Large intestine (tissue), 12 donors: ENCODE measurements around the gene LRFN2. TPM values are rescaled to one million over a fixed set of nuclear protein-coding genes. Genes with fewer than 3 reads are reported as not detected.
A peak's percentile ranks its signal among the peaks of the same experiment; 100 is the strongest.

Experiments used
- DNase-seq, 2 donors: peaks; one replicate each; pipeline versions ENCODE4 v3.0.0 to v3.0.0-alpha.2; 2013
- H3K27ac ChIP-seq: one replicate; pipeline ENCODE4 v1.5.1; 2013; ENCODE audit warnings: low read length
- H3K27me3 ChIP-seq: 2 replicates; pipeline ENCODE4 v1.6.1; 2013; ENCODE audit warnings: low read length; ENCODE audit not compliant: control insufficient read depth, insufficient read depth
- H3K36me3 ChIP-seq: 2 replicates; pipeline ENCODE4 v1.6.1; 2013; ENCODE audit warnings: low read length; ENCODE audit not compliant: control insufficient read depth, insufficient read depth
- H3K4me1 ChIP-seq: one replicate; pipeline ENCODE4 v1.6.1; 2013; ENCODE audit warnings: low read length; ENCODE audit not compliant: control insufficient read depth, insufficient read depth
- H3K4me3 ChIP-seq: one replicate; pipeline ENCODE4 v1.5.1; 2013; ENCODE audit warnings: low read length
- H3K9me3 ChIP-seq: one replicate; pipeline ENCODE4 v1.6.1; 2013; ENCODE audit warnings: mild to moderate bottlenecking, low read depth, low read length, moderate library complexity; ENCODE audit not compliant: control insufficient read depth
- WGBS: methylation state at CpG from one replicate; pipeline ENCODE4 v1.1.5; 2013; ENCODE audit warnings: low lambda C conversion rate; ENCODE audit not compliant: insufficient coverage; 5-methylcytosine and 5-hydroxymethylcytosine counted together
- long read RNA-seq, 11 donors: transcript quantifications; one replicate each; lab custom pipeline, GENCODE V29; 2026
- polyA plus RNA-seq: library from polyadenylated mRNA; unstranded; fragments of 120-200 nt; gene quantifications from one replicate; pipeline ENCODE4 v1.2.1, GENCODE V29; 2013

LRFN2 gene
- polyA plus RNA-seq = 0.76 TPM
- long read RNA-seq, donor 1 = 0 reads
- long read RNA-seq, donor 2 = 0 reads
- long read RNA-seq, donor 3 = 0 reads
- long read RNA-seq, donor 4 = 0 reads
- long read RNA-seq, donor 5, partial matches to known transcripts = 0 of 1 reads
- long read RNA-seq, donor 5, other reads (novel, unspliced or antisense) = 0 of 1 reads
- long read RNA-seq, donor 6 = 0 reads
- long read RNA-seq, donor 7 = 0 reads
- long read RNA-seq, donor 8 = 0 reads
- long read RNA-seq, donor 9 = 0 reads
- long read RNA-seq, donor 10 = 0 reads
- long read RNA-seq, donor 11 = 0 reads

- no CpG with 5 or more reads among the region's 89 CpGs for WGBS
- DNase-seq = peak; percentile 64 to 83
- no peaks in the 10 kb centered on the region for H3K9me3 ChIP-seq
- peaks cover 66% of the 10 kb centered on the region for H3K27me3 ChIP-seq
- H3K4me1 ChIP-seq = peaks cover 10% of the 10 kb centered on the region
- no peak within 1 kb of the TSS for H3K27ac ChIP-seq
- H3K36me3 ChIP-seq = no peaks in the 10 kb centered on the region
- peak within 1 kb of the TSS; percentile 43 for H3K4me3 ChIP-seq
Measured at GRCh38 chr6:40587240-40588069, at the start of gene LRFN2. Gene LRFN2 (minus strand): TSS chr6:40587364.

DNA sequence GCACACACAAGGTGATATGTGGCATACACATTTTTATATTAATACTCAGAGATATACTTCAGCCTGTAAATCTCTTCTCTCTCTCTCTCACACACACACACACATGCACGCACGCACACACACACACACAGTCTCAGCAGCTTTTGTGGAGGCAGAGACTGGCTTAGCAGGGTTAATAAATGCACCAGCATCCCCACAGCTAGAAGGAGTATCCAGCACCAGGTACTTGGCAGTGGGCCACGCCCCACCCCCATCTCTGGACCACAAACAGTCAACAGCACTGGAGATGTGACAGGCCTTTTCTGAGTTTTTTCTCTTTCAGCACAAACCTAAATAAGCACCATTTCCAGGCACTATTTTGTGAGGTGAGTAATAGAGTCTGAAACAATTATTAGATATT is 47.3 kb upstream of the LRFN2 start:
- no CpG with 5 or more reads among the region's 3 CpGs for WGBS
- peaks cover 3% of the 10 kb centered on the region for H3K27me3 ChIP-seq
- no peak for DNase-seq

GRCh38 chr6:40631744-40632143 is 44.6 kb upstream of the LRFN2 start:
- H3K4me3 ChIP-seq = no peak overlapping the region
- no peak overlapping the region for H3K27ac ChIP-seq
- no peaks in the 10 kb centered on the region for H3K9me3 ChIP-seq
- no peaks in the 10 kb centered on the region for H3K36me3 ChIP-seq
- H3K4me1 ChIP-seq = peaks cover 3% of the 10 kb centered on the region
- no peak for DNase-seq
- peaks cover 4% of the 10 kb centered on the region for H3K27me3 ChIP-seq
- no CpG with 5 or more reads among the region's 7 CpGs for WGBS

More for the DNA sequence above, 47.3 kb upstream of the LRFN2 start:
- H3K36me3 ChIP-seq = no peaks in the 10 kb centered on the region
- H3K27ac ChIP-seq = no peak overlapping the region
- H3K4me3 ChIP-seq = no peak overlapping the region
- peaks cover 3% of the 10 kb centered on the region for H3K4me1 ChIP-seq
- no peaks in the 10 kb centered on the region for H3K9me3 ChIP-seq

- Histone ChIP-seq H3K27me3 (peaks cover 4% of the 10 kb centered on the region), H3K9me3 (no peaks in the 10 kb centered on the region), H3K4me1 (peaks cover 3% of the 10 kb centered on the region), H3K27ac (no peak overlapping the region), H3K4me3 (no peak overlapping the region), H3K36me3 (no peaks in the 10 kb centered on the region)
- no CpG with 5 or more reads among the region's 5 CpGs for WGBS
- DNase-seq = no peak
Measured at GRCh38 chr6:40630488-40630887, 43.3 kb upstream of the LRFN2 start.

GRCh38 chr6:40630051-40630450 is 42.9 kb upstream of the LRFN2 start:
- Histone ChIP-seq H3K4me3 (no peak overlapping the region), H3K27me3 (peaks cover 4% of the 10 kb centered on the region), H3K9me3 (no peaks in the 10 kb centered on the region), H3K36me3 (no peaks in the 10 kb centered on the region), H3K27ac (no peak overlapping the region), H3K4me1 (peaks cover 3% of the 10 kb centered on the region)
- no CpG with 5 or more reads among the region's 6 CpGs for WGBS
- peak; percentile 25 to 50 for DNase-seq

DNA sequence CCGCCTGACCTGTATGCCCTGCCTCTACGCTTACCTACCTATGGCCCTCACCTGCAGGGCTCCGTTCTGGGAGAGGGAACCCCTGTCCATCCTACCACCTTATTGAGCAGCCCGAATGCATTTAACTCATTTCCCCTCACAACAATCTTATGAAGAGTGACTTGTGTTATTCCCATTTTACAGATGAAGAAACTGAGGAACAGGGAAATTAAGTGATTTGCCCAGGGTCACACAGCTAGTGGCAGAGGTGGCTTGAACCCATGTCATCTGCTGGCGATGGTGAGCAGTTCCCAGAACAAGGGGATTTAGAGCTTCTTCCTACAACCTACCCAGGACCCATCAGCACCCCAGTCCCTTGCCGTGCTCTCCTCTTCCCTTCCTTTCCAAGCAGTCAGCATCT is 42.3 kb upstream of the LRFN2 start:
- DNase-seq = no peak
- Histone ChIP-seq H3K36me3 (no peaks in the 10 kb centered on the region), H3K4me3 (no peak overlapping the region), H3K4me1 (peaks cover 3% of the 10 kb centered on the region), H3K9me3 (no peaks in the 10 kb centered on the region), H3K27ac (no peak overlapping the region), H3K27me3 (peaks cover 4% of the 10 kb centered on the region)
- WGBS = no CpG with 5 or more reads among the region's 6 CpGs

DNA sequence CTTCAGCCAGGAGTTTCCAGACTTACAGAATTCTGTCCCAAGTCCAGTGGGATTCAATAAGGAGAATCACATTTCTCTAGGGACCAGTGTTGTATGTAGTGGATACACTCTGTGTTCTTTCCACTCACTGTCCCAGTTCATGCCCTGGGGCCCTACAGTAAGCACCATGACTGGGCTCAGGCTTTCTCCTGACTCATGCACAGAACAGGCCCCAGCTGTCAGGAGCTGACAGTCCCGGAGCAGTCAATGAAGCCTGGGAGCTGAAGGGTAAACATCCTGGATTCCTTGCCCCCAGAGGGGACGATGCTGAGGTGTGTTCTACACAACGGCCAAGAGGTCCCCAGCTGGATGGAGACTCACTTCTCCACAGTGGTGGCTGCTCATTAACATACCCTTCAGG is 40.2 kb upstream of the LRFN2 start:
- no peaks in the 10 kb centered on the region for H3K36me3 ChIP-seq
- H3K27me3 ChIP-seq = peaks cover 4% of the 10 kb centered on the region
- H3K4me3 ChIP-seq = no peak overlapping the region
- H3K9me3 ChIP-seq = no peaks in the 10 kb centered on the region
- no peak overlapping the region for H3K27ac ChIP-seq
- peaks cover 3% of the 10 kb centered on the region for H3K4me1 ChIP-seq
- WGBS = no CpG with 5 or more reads among the region's 3 CpGs
- DNase-seq = no peak

DNA sequence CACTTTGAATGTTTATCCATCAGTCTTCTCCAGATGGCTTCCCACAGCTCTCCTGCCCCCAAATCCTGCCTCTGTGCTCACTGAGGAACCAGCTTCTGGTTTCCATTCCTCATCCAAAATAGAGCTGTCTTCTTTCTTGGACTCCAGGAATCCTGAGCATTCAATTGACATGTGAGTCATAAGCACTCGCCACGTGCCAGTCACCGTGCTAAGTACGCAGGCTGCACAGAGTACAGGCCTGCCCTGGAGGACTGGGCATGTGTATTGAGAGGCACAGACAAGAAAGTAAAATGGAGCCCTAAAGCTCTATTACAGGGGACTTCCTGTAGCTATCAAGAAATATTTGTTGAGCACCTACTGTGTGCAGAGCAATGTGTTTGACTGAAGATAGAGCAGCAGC is 39.7 kb upstream of the LRFN2 start:
- no peaks in the 10 kb centered on the region for H3K36me3 ChIP-seq
- H3K9me3 ChIP-seq = no peaks in the 10 kb centered on the region
- peaks cover 3% of the 10 kb centered on the region for H3K4me1 ChIP-seq
- H3K27ac ChIP-seq = no peak overlapping the region
- H3K27me3 ChIP-seq = peaks cover 4% of the 10 kb centered on the region
- no peak for DNase-seq
- H3K4me3 ChIP-seq = no peak overlapping the region
- WGBS = no CpG with 5 or more reads among the region's 4 CpGs

DNA sequence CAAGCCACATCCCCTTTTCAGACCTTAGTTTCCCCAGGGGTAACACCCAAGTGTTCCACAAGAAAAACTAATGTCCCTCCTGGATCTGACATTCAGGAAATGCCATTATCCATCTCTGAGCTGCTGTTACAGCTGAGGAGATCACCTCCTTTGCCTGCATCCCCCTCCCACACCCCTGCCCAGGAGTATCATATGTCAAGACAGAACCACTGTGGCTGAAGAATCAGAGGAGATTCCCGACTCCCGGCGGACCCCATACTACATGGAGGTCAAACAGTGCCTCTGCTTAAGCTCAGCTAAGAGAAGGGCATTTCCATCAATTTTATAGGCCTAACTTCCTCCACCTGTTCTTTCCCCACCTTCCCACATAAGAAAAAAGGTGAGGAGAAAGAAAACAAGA is 36.8 kb upstream of the LRFN2 start:
- no peak for DNase-seq
- Histone ChIP-seq H3K4me1 (no peaks in the 10 kb centered on the region), H3K9me3 (no peaks in the 10 kb centered on the region), H3K27me3 (no peaks in the 10 kb centered on the region), H3K27ac (no peak overlapping the region), H3K4me3 (no peak overlapping the region), H3K36me3 (no peaks in the 10 kb centered on the region)
- no CpG with 5 or more reads among the region's 3 CpGs for WGBS

DNA sequence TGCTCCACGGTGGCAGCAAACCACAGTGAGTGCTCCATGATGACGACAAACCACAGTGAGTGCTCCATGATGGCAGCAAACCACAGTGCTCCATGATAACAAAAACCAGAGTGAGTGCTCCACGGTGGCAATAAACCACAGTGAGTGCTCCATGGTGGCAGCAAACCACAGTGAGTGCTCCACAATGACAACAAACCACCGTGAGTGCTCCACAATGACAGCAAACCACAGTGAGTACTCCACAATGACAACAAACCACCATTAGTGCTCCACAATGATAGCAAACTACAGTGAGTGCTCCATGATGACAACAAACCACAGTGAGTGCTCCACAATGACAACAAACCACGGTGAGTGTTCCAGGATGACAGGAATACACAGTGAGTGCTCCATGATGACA is 36.0 kb upstream of the LRFN2 start:
- Histone ChIP-seq H3K9me3 (no peaks in the 10 kb centered on the region), H3K27ac (no peak overlapping the region), H3K4me1 (no peaks in the 10 kb centered on the region), H3K4me3 (no peak overlapping the region), H3K36me3 (no peaks in the 10 kb centered on the region), H3K27me3 (no peaks in the 10 kb centered on the region)
- no CpG with 5 or more reads among the region's 5 CpGs for WGBS
- no peak for DNase-seq
